HepG2 (cell line): Measurements from ENCODE around the gene ATRNL1. TPM values are rescaled to one million over a fixed set of nuclear protein-coding genes. Genes with fewer than 3 reads are reported as not detected.

Experiments used
- ATAC-seq: fragments of 200-7000 bp; cut with Tn5 transposase; 3 replicates; pipeline ENCODE4 v1.9.1; 2020; ENCODE audit warnings: mild to moderate bottlenecking, moderate library complexity
- BruUV-seq: library from RNA; stranded (reverse); fragments of 400-500 nt; replicated peaks from 2 replicates; lab custom pipeline; 2021; lab: Mats Ljungman, UMichigan
- CTCF ChIA-PET: fragments of 300-600 bp; formaldehyde crosslinking; extraction: SDS; loops from one replicate; lab custom pipeline; 2021; ENCODE audit warnings: low total read pairs, inconsistent platforms, low intra/inter-chr PET ratio; lab: Yijun Ruan, JAX
- POLR2A ChIA-PET: fragments of 350-600 bp; sonication (Branson Sonifier 250); formaldehyde crosslinking; loops from one replicate; lab custom pipeline; 2020; ENCODE audit warnings: antibody characterized with exemption, inconsistent platforms; lab: Yijun Ruan, JAX
- DNase-seq: peaks from one replicate; pipeline ENCODE4 v3.0.0-alpha.2; 2015; ENCODE audit warnings: low spot score
- FAIRE-seq: peaks from 3 replicates; lab custom pipeline; 2011; peaks lifted over from hg19 to GRCh38; lab: Jason Lieb, UNC
- H2AFZ ChIP-seq: one replicate; pipeline ENCODE4 v1.6.1; 2011; ENCODE audit warnings: low read length, inconsistent platforms
- H3K27ac ChIP-seq: fragments of 300-600 bp; 3 replicates; pipeline ENCODE4 v1.8.0; 2011; ENCODE audit warnings: mixed run types, mild to moderate bottlenecking, mixed read lengths, low read length, inconsistent platforms; ENCODE audit not compliant: insufficient read depth; ENCODE audit errors: extremely low read length
- H3K27me3 ChIP-seq, 2 experiments: fragments of 200-600 bp in 1 of 2; 2 replicates in 1 of 2; 3 replicates in 1 of 2; pipeline versions ENCODE4 v1.6.0 to v1.8.0; 2011; ENCODE audit warnings: low read length in 2 of 2, mild to moderate bottlenecking in 2 of 2, moderate library complexity in 2 of 2, inconsistent platforms in 1 of 2; ENCODE audit not compliant: insufficient read depth in 2 of 2, control insufficient read depth in 1 of 2
- H3K36me3 ChIP-seq, 2 experiments: fragments of 200-600 bp in 1 of 2; replicated peaks in 1 of 2; 2 replicates in 1 of 2; 3 replicates in 1 of 2; pipeline versions ENCODE4 v1.5.1 to v1.8.0; 2011; ENCODE audit warnings: low read length in 2 of 2, inconsistent platforms in 1 of 2; ENCODE audit not compliant: insufficient read depth in 2 of 2, control insufficient read depth in 1 of 2
- H3K4me1 ChIP-seq: 2 replicates; pipeline ENCODE4 v1.5.1; 2012; ENCODE audit warnings: low read length, inconsistent platforms; ENCODE audit not compliant: insufficient read depth
- H3K4me2 ChIP-seq: 2 replicates; pipeline ENCODE4 v1.6.0; 2011; ENCODE audit warnings: low read depth, low read length, inconsistent platforms
- H3K4me3 ChIP-seq, 3 experiments: fragments of 200-600 bp in 1 of 3; sonication (generic), shearing (Covaris generic) in 1 of 3; replicated peaks in 1 of 3; 2 replicates each; pipeline ENCODE4 v1.5.1; 2011 to 2016; ENCODE audit warnings: low read length in 3 of 3, inconsistent platforms in 2 of 3, low read depth in 2 of 3, mild to moderate bottlenecking in 2 of 3, control low read depth in 1 of 3, mixed read lengths in 1 of 3; ENCODE audit not compliant: insufficient read depth in 1 of 3
- H3K79me2 ChIP-seq: one replicate; pipeline ENCODE4 v1.6.1; 2011; ENCODE audit warnings: low read length, inconsistent platforms; ENCODE audit not compliant: insufficient read depth
- H3K9ac ChIP-seq: 2 replicates; pipeline ENCODE4 v1.6.0; 2011; ENCODE audit warnings: mild to moderate bottlenecking, low read depth, low read length, inconsistent platforms; ENCODE audit not compliant: insufficient read depth
- H3K9me3 ChIP-seq: 2 replicates; pipeline ENCODE4 v1.5.1; 2012; ENCODE audit warnings: mild to moderate bottlenecking, low read length
- H4K20me1 ChIP-seq: 2 replicates; pipeline ENCODE4 v1.6.0; 2011; ENCODE audit warnings: inconsistent platforms, mild to moderate bottlenecking, low read length, moderate library complexity; ENCODE audit not compliant: insufficient read depth
- FOXA3 ChIP-seq: IDR thresholded peaks from 2 replicates; pipeline ENCODE4 v1.6.1; 2016; ENCODE audit warnings: missing genetic modification reagents, missing compliant biosample characterization
- KDM5A ChIP-seq: fragments of 200-600 bp; sonication (generic); IDR thresholded peaks from 2 replicates; pipeline ENCODE4 v1.7.0; 2018; ENCODE audit warnings: antibody characterized with exemption, mild to moderate bottlenecking, low read length, borderline replicate concordance
- MATR3 ChIP-seq: sonication (generic); formaldehyde crosslinking; IDR thresholded peaks from 2 replicates; pipeline ENCODE4 v1.4.0; 2020; ENCODE audit warnings: missing genetic modification reagents
- MED8 ChIP-seq: sonication (generic); formaldehyde crosslinking; IDR thresholded peaks from 2 replicates; pipeline ENCODE4 v1.8.1; 2023; ENCODE audit warnings: mild to moderate bottlenecking, missing genetic modification reagents; ENCODE audit not compliant: insufficient replicate concordance
- POLR2AphosphoS2 ChIP-seq: IDR thresholded peaks from 2 replicates; pipeline ENCODE4 v1.6.1; 2011; ENCODE audit warnings: low read depth, low read length, improper control_type of control experiment
- U2AF2 ChIP-seq: fragments of 200-400 bp; formaldehyde crosslinking; IDR thresholded peaks from 2 replicates; pipeline ENCODE4 v1.6.1; 2017; ENCODE audit warnings: low read depth, mild to moderate bottlenecking, low read length
- ZFP1 ChIP-seq: IDR thresholded peaks from 2 replicates; pipeline ENCODE4 v1.6.1; 2016
- ZNF263 ChIP-seq: sonication (generic); formaldehyde crosslinking; IDR thresholded peaks from 2 replicates; pipeline ENCODE4 v1.4.0; 2020; ENCODE audit warnings: missing genetic modification reagents
- ZNF34 ChIP-seq: sonication (generic); formaldehyde crosslinking; IDR thresholded peaks from 2 replicates; pipeline ENCODE4 v1.4.0; 2020; ENCODE audit warnings: mild to moderate bottlenecking, missing genetic modification reagents, borderline replicate concordance
- ZNF460 ChIP-seq: sonication (generic); formaldehyde crosslinking; IDR thresholded peaks from 2 replicates; pipeline ENCODE4 v1.5.1; 2020; ENCODE audit warnings: missing genetic modification reagents, mild to moderate bottlenecking, borderline replicate concordance
- ZNF737 ChIP-seq: sonication (generic); formaldehyde crosslinking; IDR thresholded peaks from 2 replicates; pipeline ENCODE4 v1.5.0; 2020; ENCODE audit warnings: missing genetic modification reagents, mild to moderate bottlenecking, borderline replicate concordance
- WGBS: methylation state at CpG from one replicate; pipeline ENCODE4 v1.1.6; 2017; ENCODE audit warnings: low lambda C conversion rate; 5-methylcytosine and 5-hydroxymethylcytosine counted together
- in situ Hi-C: cut with HindIII; loops from 2 replicates; pipeline ENCODE4 v1.10.0; 2017; ENCODE audit warnings: low pct_unique_long_range_greater_than_20kb; ENCODE audit not compliant: extremely low pct_ligation_motif_present
- intact Hi-C: fragments of 100-400 bp; cut with micrococcal nuclease; formaldehyde crosslinking; loops from one replicate; pipeline ENCODE4 v1.10.0; 2022; ENCODE audit not compliant: unreplicated experiment
- polyA plus RNA-seq, 8 experiments: library from polyadenylated mRNA; depleted of rRNA in 3 of 8; stranded (reverse) in 7 of 8; unstranded in 1 of 8; fragments of >200 nt; fragmentation: Illumina TruSeq in 4 of 8; extraction: Trizol in 4 of 8; gene quantifications; 2 replicates each; pipeline versions ENCODE4 v1.2.1 to v1.2.3, GENCODE V29; 2011 to 2016; ENCODE audit warnings: low read depth in 4 of 8, missing spikeins in 1 of 8, mixed read lengths in 1 of 8; ENCODE audit not compliant: insufficient read depth in 1 of 8
- total RNA-seq, 5 experiments: library from RNA; depleted of rRNA; stranded (reverse); fragments of >200 nt; fragmentation: Illumina TruSeq; extraction: Trizol; gene quantifications; 2 replicates each; pipeline ENCODE4 v1.2.3, GENCODE V29; 2016; ENCODE audit warnings: low read depth in 1 of 5
- TF ChIP-seq, protein P1 (sequence below): sonication (generic); formaldehyde crosslinking; IDR thresholded peaks from 2 replicates; pipeline ENCODE4 v1.4.0; 2020; ENCODE audit warnings: mild to moderate bottlenecking, missing genetic modification reagents
- TF ChIP-seq, protein P2 (sequence below): sonication (generic); formaldehyde crosslinking; IDR thresholded peaks from 2 replicates; pipeline ENCODE4 v1.9.0; 2022; ENCODE audit warnings: low read depth, missing genetic modification reagents
- TF ChIP-seq, protein P3 (sequence below): sonication (generic); formaldehyde crosslinking; IDR thresholded peaks from 2 replicates; pipeline ENCODE4 v1.4.0; 2020; ENCODE audit warnings: missing genetic modification reagents, borderline replicate concordance
- TF ChIP-seq, protein P4 (sequence below): IDR thresholded peaks from 2 replicates; pipeline ENCODE4 v1.6.1; 2012; ENCODE audit warnings: inconsistent platforms

The ATRNL1 gene
- total and polyA plus RNA-seq, 2 of the 13 experiments (the other 11 are each of a cell fraction or from before 2014, with no cell fraction given), result 0.04 TPM; not detected in 1

DNA sequence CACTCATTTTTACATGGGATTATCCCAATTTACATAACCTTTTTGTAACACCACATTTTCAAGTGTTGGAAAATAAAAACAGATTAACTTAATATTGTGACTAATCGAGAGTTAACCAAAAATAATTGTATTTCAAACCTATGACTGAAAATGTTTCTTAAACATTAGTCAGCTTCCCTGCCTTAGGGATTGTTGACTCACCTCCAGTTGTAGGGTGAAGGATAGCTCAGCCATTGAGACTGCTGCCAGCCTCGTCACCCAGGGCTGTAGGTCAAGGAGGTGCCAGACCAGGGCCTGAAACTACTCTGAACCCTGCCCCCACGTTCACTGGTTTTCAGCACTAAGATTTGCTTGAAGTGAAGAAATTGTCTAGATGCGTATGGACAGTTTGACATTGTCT is 828.6 kb downstream of the ATRNL1 start:
- in situ Hi-C loops (no loop called here), intact Hi-C loops (no loop called here)
- H3K36me3 ChIP-seq, result no peaks in the 10 kb centered on the region
- WGBS, result 16% methylated on average over 4 of the region's 4 CpGs
- TF ChIP-seq ZNF263 (CRISPR knock-in tag), result no peak
- no peak for TF ChIP-seq ZNF737 (CRISPR knock-in tag)
- TF ChIP-seq FOXA3 (CRISPR knock-in tag), result no peak
- TF ChIP-seq, protein P1, sequence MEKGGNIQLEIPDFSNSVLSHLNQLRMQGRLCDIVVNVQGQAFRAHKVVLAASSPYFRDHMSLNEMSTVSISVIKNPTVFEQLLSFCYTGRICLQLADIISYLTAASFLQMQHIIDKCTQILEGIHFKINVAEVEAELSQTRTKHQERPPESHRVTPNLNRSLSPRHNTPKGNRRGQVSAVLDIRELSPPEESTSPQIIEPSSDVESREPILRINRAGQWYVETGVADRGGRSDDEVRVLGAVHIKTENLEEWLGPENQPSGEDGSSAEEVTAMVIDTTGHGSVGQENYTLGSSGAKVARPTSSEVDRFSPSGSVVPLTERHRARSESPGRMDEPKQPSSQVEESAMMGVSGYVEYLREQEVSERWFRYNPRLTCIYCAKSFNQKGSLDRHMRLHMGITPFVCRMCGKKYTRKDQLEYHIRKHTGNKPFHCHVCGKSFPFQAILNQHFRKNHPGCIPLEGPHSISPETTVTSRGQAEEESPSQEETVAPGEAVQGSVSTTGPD (CRISPR knock-in tag), result no peak
- TF ChIP-seq, protein P2, sequence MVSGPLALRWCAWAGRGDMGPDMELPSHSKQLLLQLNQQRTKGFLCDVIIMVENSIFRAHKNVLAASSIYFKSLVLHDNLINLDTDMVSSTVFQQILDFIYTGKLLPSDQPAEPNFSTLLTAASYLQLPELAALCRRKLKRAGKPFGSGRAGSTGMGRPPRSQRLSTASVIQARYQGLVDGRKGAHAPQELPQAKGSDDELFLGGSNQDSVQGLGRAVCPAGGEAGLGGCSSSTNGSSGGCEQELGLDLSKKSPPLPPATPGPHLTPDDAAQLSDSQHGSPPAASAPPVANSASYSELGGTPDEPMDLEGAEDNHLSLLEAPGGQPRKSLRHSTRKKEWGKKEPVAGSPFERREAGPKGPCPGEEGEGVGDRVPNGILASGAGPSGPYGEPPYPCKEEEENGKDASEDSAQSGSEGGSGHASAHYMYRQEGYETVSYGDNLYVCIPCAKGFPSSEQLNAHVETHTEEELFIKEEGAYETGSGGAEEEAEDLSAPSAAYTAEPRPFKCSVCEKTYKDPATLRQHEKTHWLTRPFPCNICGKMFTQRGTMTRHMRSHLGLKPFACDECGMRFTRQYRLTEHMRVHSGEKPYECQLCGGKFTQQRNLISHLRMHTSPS (CRISPR knock-in tag), result no peak
- TF ChIP-seq MATR3 (CRISPR knock-in tag), result no peak
- no peak for TF ChIP-seq ZNF34 (CRISPR knock-in tag)
- TF ChIP-seq ZNF460 (CRISPR knock-in tag), result no peak
- TF ChIP-seq U2AF2, result no peak
- no peak for TF ChIP-seq POLR2AphosphoS2
- TF ChIP-seq, protein P3, sequence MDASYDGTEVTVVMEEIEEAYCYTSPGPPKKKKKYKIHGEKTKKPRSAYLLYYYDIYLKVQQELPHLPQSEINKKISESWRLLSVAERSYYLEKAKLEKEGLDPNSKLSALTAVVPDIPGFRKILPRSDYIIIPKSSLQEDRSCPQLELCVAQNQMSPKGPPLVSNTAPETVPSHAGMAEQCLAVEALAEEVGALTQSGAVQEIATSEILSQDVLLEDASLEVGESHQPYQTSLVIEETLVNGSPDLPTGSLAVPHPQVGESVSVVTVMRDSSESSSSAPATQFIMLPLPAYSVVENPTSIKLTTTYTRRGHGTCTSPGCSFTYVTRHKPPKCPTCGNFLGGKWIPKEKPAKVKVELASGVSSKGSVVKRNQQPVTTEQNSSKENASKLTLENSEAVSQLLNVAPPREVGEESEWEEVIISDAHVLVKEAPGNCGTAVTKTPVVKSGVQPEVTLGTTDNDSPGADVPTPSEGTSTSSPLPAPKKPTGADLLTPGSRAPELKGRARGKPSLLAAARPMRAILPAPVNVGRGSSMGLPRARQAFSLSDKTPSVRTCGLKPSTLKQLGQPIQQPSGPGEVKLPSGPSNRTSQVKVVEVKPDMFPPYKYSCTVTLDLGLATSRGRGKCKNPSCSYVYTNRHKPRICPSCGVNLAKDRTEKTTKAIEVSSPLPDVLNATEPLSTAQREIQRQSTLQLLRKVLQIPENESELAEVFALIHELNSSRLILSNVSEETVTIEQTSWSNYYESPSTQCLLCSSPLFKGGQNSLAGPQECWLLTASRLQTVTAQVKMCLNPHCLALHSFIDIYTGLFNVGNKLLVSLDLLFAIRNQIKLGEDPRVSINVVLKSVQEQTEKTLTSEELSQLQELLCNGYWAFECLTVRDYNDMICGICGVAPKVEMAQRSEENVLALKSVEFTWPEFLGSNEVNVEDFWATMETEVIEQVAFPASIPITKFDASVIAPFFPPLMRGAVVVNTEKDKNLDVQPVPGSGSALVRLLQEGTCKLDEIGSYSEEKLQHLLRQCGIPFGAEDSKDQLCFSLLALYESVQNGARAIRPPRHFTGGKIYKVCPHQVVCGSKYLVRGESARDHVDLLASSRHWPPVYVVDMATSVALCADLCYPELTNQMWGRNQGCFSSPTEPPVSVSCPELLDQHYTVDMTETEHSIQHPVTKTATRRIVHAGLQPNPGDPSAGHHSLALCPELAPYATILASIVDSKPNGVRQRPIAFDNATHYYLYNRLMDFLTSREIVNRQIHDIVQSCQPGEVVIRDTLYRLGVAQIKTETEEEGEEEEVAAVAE (CRISPR knock-in tag), result no peak
- no peak for TF ChIP-seq ZFP1 (CRISPR knock-in tag)
- TF ChIP-seq MED8 (CRISPR knock-in tag), result no peak
- TF ChIP-seq, protein P4, sequence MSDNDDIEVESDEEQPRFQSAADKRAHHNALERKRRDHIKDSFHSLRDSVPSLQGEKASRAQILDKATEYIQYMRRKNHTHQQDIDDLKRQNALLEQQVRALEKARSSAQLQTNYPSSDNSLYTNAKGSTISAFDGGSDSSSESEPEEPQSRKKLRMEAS, result no peak
- TF ChIP-seq KDM5A, result no peak
- no peaks in the 10 kb centered on the region for H4K20me1 ChIP-seq
- H3K27me3 ChIP-seq, result no peaks in the 10 kb centered on the region
- H3K4me2 ChIP-seq, result no peak overlapping the region
- H3K9ac ChIP-seq, result no peak overlapping the region
- ChIA-PET CTCF (no interaction called here), POLR2A (no interaction called here)
- FAIRE-seq (no peak), ATAC-seq (no peak), DNase-seq (no peak)
- no TSS peak for BruUV-seq
- H3K4me1 ChIP-seq, result no peaks in the 10 kb centered on the region
- no peak overlapping the region for H3K4me3 ChIP-seq
- no peak overlapping the region for H2AFZ ChIP-seq
- H3K9me3 ChIP-seq, result no peaks in the 10 kb centered on the region
- no peaks in the 10 kb centered on the region for H3K79me2 ChIP-seq
- H3K27ac ChIP-seq, result no peak overlapping the region
